Thoracic aorta (tissue), 2 donors: ENCODE data around the gene ZBTB16. TPM values are rescaled to one million over a fixed set of nuclear protein-coding genes. Genes with fewer than 3 reads are reported as not detected.

Source experiments
- ATAC-seq: fragments of 150-250 bp; one replicate; pipeline ENCODE4 v1.8.0; 2017; ENCODE audit warnings: low read depth; ENCODE audit not compliant: insufficient number of reproducible peaks, low FRiP score
- DNase-seq: peaks from one replicate; pipeline ENCODE4 v3.0.0-alpha.2; 2020; ENCODE audit warnings: low spot score
- H3K27ac ChIP-seq, 2 donors: fragments of 200-600 bp; sonication (generic); 1 replicate in 1 of 2; 2 replicates in 1 of 2; pipeline ENCODE4 v1.5.1; 2016; ENCODE audit warnings: mild to moderate bottlenecking in 2 of 2, moderate library complexity in 2 of 2
- H3K27me3 ChIP-seq: fragments of 200-600 bp; sonication (generic); replicated peaks from 2 replicates; pipeline ENCODE4 v1.6.0; 2016; ENCODE audit warnings: mild to moderate bottlenecking; ENCODE audit not compliant: insufficient read depth
- H3K36me3 ChIP-seq: fragments of 200-600 bp; sonication (generic); one replicate; pipeline ENCODE4 v1.5.1; 2016
- H3K4me1 ChIP-seq, 2 donors: fragments of 200-600 bp; sonication (generic); 1 replicate in 1 of 2; 2 replicates in 1 of 2; pipeline versions ENCODE4 v1.5.1 to v1.6.0; 2016; ENCODE audit warnings: low read depth in 2 of 2, mild to moderate bottlenecking in 1 of 2; ENCODE audit not compliant: control insufficient read depth in 1 of 2
- H3K4me3 ChIP-seq: fragments of 200-600 bp; sonication (generic); 2 replicates; pipeline ENCODE4 v1.5.1; 2016; ENCODE audit warnings: mild to moderate bottlenecking
- H3K9me3 ChIP-seq: fragments of 200-600 bp; sonication (generic); 2 replicates; pipeline ENCODE4 v1.5.1; 2016
- total RNA-seq, 2 donors: library from RNA; depleted of rRNA; stranded (reverse); fragments of >200 nt; gene quantifications; one replicate each; pipeline versions ENCODE4 v1.1.0 to v1.2.3, GENCODE V29; 2016
- TF ChIP-seq, protein P1 (sequence below): fragments of 200-600 bp; sonication (generic); IDR thresholded peaks from one replicate; pipeline ENCODE4 v1.5.1; 2019; ENCODE audit warnings: antibody characterized with exemption

Gene ZBTB16
- total RNA-seq, 2 donors from 2014 or later: 314 to 545 TPM

DNA sequence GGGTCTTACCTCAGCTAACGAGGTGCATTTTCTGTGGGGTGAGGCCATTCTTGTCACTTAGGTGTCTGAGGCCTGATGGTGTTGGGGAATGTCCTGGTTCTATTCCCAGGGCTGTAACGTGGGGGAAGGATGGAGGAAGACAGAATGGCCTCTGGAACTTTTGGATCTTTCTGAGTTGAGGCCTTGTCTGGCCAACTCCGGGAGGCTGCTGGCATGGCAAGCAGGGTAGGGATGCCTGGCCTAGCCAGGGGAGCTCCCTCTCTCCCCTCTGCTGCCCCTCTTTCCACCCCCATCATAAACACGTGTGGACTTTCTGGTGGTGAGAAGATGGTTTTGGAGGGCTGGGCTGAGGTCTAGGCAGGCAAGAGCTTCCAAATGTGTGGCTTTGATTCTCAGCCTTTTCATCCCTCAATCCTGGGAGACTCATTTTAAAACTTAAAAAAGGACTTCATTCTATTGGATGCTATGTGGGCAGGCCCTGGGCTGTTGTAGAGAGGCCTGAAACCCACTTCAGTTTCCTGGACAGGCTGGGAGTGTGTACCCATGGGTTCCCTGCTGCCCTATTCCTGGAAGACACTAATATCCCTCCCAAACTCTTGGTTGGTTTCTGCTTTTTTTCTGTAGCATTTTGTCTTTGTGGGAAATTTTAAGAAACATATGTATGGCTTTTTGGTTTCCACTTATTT, 30.9 kb downstream of the ZBTB16 start:
- TF ChIP-seq, protein P1, sequence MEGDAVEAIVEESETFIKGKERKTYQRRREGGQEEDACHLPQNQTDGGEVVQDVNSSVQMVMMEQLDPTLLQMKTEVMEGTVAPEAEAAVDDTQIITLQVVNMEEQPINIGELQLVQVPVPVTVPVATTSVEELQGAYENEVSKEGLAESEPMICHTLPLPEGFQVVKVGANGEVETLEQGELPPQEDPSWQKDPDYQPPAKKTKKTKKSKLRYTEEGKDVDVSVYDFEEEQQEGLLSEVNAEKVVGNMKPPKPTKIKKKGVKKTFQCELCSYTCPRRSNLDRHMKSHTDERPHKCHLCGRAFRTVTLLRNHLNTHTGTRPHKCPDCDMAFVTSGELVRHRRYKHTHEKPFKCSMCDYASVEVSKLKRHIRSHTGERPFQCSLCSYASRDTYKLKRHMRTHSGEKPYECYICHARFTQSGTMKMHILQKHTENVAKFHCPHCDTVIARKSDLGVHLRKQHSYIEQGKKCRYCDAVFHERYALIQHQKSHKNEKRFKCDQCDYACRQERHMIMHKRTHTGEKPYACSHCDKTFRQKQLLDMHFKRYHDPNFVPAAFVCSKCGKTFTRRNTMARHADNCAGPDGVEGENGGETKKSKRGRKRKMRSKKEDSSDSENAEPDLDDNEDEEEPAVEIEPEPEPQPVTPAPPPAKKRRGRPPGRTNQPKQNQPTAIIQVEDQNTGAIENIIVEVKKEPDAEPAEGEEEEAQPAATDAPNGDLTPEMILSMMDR: no peak
- peaks cover 36% of the 10 kb centered on the region for H3K36me3 ChIP-seq
- DNase-seq (no peak), ATAC-seq (no peak)
- H3K27ac ChIP-seq: peak overlapping the region; percentile 48 to 69
- peak overlapping the region; percentile 46 for H3K4me3 ChIP-seq
- H3K4me1 ChIP-seq: peaks cover 96 to 99% of the 10 kb centered on the region in 2 donors
- H3K9me3 ChIP-seq: no peaks in the 10 kb centered on the region
- no peaks in the 10 kb centered on the region for H3K27me3 ChIP-seq

DNA sequence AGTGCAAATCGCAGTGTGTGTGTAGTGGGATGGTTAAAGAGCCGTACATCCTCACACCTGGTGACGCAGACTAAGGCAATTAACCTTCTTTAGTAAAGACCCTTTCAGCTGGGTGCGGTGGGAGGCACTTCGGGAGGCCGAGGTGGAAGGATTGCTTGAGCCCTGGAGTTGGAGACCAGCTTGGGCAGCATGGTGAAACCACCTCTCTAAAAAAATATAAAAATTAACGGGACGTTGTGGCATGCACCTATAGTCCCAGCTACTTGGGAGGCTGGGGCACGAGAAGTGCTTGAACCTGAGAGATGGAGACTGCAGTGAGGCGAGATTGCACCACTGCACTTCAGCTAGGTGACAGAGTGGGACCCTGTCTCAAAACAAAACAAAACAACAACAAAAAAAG, 31.5 kb downstream of the ZBTB16 start:
- ATAC-seq (no peak), DNase-seq (no peak)
- Histone ChIP-seq H3K4me1 (peaks cover 96 to 99% of the 10 kb centered on the region in 2 donors), H3K36me3 (peaks cover 40% of the 10 kb centered on the region), H3K27ac (peak overlapping the region; percentile 48 to 69), H3K27me3 (no peaks in the 10 kb centered on the region), H3K9me3 (no peaks in the 10 kb centered on the region), H3K4me3 (peak overlapping the region; percentile 46)
- TF ChIP-seq, protein P1: no peak

DNA sequence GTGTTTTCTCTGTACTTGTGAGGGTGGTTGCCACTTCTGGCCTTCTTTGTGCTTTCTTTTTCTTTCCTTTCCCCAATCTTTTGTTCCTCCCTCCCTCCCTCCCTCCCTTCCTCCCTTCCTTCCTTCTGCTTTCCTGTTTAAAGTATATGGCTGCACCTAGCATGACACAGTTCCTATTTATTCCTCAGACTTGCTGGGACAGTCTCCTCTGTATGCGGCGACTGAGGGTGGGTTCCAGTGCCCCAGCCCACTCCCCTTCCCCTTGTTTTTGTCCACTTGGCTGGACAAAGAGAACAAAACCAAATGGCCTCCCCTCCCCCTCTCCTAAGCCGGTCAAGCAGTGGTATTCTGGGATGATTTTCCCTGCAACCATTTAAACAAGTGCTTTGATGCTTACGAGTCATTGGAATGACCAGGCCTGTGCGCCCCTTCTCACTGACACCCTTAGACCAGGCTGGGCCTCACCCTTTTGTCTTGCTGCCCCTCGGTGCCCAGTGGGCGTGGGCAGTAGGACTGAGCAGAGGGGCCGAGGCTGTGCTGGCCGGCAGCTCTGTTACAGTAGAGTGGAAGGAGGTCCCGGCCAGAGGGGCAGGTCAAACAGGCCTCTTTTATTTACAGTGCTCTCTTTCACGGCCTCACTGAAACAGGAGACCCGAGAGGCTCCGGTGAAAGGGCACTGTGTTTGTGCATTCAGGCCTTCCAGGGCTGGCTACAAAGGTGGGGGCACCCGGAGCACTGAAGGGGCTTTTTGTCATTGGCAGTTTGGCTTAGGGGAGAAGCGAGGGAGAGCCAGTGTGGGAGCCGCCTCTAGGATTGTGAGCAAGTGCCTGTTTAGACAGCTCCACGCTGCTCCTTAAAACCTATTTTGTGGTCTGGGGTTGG, 32.2 kb downstream of the ZBTB16 start:
- peak overlapping the region; percentile 53 for H3K4me3 ChIP-seq
- no peaks in the 10 kb centered on the region for H3K27me3 ChIP-seq
- peak overlapping the region; percentile 48 to 69 for H3K27ac ChIP-seq
- no peak for DNase-seq
- H3K4me1 ChIP-seq: peaks cover 96 to 99% of the 10 kb centered on the region in 2 donors
- no peak for ATAC-seq
- H3K9me3 ChIP-seq: no peaks in the 10 kb centered on the region
- peaks cover 40% of the 10 kb centered on the region for H3K36me3 ChIP-seq
- TF ChIP-seq, protein P1: no peak

DNA sequence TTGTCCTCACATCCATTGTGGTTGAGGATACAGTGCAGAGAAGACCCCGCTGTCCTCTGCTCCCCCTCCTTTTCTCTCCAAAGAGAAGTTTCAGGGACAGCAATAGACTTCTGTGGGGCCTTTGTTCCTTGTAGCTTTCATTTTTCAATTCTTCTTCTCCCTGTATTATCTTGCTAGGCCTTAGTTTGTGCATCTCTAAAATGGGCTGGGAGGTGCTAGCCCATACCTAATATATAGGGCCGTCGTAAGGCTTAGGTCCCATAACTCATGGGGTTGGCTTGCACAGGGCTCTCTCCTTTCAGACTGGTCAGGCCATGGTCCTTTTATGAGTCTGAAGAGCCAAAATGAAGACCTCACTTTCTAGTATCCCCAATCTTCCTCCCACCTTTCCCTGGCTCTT, 33.0 kb downstream of the ZBTB16 start:
- Histone ChIP-seq H3K27ac (peak overlapping the region; percentile 48 to 69), H3K9me3 (no peaks in the 10 kb centered on the region), H3K4me3 (peak overlapping the region; percentile 53), H3K4me1 (peaks cover 96 to 98% of the 10 kb centered on the region in 2 donors), H3K36me3 (peaks cover 36% of the 10 kb centered on the region), H3K27me3 (no peaks in the 10 kb centered on the region)
- TF ChIP-seq, protein P1: no peak
- ATAC-seq (no peak), DNase-seq (no peak)

DNA sequence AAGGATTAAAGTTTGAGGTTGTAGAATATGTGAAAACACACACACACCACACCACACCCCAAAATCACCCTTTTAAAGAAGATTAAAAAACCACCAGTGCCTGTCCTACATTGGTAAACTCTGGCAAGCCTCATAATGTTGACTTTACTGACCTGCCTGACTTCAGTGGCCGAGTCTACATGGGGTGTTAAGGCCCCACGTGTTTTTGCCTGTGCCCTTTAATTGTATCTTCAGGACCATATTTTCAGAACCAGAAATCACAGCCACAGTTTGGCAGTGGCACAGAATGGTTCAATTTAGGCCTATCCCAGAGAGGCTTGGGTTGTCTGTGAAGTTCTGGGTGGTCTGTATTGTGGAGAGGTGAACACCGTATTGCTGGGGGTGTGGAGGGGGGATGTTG, 33.4 kb downstream of the ZBTB16 start:
- H3K27ac ChIP-seq: peak overlapping the region; percentile 39 to 69
- H3K4me1 ChIP-seq: peaks cover 96 to 98% of the 10 kb centered on the region in 2 donors
- TF ChIP-seq, protein P1: no peak
- DNase-seq: no peak
- H3K27me3 ChIP-seq: no peaks in the 10 kb centered on the region
- ATAC-seq: no peak
- H3K4me3 ChIP-seq: peak overlapping the region; percentile 13
- peaks cover 31% of the 10 kb centered on the region for H3K36me3 ChIP-seq
- H3K9me3 ChIP-seq: no peaks in the 10 kb centered on the region
